ENCODE measurements around the gene SGTA. TPM values are rescaled to one million over a fixed set of nuclear protein-coding genes. Genes with fewer than 3 reads are reported as not detected.

SGTA gene
- total and polyA plus RNA-seq, 2 of the 13 experiments (the other 11 are each of a cell fraction or from before 2014, with no cell fraction given): 43.9 to 47.4 TPM

DNA sequence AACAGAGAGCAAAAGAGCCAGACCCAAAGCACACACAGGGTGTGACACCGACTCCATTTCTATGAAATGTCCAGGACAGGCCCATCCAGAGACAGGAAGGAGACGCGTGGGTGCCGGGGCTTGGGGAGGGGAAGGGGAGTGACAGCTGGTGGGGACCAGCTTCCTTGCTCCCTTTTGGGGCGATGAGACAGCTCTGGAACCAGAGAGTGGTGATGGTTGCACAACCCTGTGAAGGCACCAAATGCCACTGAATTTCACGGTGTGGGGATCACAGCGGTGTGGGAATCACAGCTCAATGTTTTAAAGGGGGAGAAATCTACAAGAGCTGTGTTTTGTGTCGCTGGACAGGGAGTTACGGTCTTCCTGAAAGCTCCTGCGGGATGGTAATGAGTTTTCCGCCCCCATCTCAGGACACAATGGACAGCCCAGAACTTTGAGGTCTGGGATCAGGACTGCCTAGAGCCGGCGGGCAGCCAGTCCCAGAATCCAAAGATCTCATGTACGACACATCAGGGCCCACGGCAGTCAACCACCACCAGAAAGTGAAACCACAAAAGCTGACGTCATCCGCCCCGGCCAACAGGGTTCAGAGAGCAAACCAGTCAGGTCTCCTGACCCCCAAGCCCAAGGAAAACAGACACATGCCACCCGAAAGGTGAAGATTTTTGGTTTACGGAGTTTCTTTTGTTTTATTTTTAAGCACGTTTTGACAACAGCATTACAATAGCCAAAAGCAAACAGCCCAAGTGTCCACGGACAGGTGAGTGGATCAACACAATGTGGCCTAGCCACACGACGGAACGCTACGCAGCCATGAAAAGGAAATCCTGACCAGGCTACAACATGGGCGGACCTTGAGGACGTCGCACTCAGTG is 7.3 kb downstream of the SGTA start (continued):
- TF ChIP-seq, protein P1, sequence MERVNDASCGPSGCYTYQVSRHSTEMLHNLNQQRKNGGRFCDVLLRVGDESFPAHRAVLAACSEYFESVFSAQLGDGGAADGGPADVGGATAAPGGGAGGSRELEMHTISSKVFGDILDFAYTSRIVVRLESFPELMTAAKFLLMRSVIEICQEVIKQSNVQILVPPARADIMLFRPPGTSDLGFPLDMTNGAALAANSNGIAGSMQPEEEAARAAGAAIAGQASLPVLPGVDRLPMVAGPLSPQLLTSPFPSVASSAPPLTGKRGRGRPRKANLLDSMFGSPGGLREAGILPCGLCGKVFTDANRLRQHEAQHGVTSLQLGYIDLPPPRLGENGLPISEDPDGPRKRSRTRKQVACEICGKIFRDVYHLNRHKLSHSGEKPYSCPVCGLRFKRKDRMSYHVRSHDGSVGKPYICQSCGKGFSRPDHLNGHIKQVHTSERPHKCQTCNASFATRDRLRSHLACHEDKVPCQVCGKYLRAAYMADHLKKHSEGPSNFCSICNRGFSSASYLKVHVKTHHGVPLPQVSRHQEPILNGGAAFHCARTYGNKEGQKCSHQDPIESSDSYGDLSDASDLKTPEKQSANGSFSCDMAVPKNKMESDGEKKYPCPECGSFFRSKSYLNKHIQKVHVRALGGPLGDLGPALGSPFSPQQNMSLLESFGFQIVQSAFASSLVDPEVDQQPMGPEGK (CRISPR knock-in tag; IDR thresholded peaks at IDR 0.05): no peak
- TF ChIP-seq ZNF432 (CRISPR knock-in tag; IDR thresholded peaks at IDR 0.05; ENCODE audit: borderline replicate concordance) (no peak), PHB2 (IDR thresholded peaks at IDR 0.05; ENCODE audit: partially characterized antibody) (no peak), ZFYVE20 (CRISPR knock-in tag; IDR thresholded peaks at IDR 0.05; ENCODE audit: borderline replicate concordance, low read depth) (no peak), ZNF878 (CRISPR knock-in tag; IDR thresholded peaks at IDR 0.05) (no peak), SPEN (CRISPR knock-in tag; IDR thresholded peaks at IDR 0.05; ENCODE audit: low read depth) (peak; percentile 67), ZNF460 (CRISPR knock-in tag; IDR thresholded peaks at IDR 0.05; ENCODE audit: borderline replicate concordance) (no peak), TEAD2 (CRISPR knock-in tag; IDR thresholded peaks at IDR 0.05) (no peak), MED1 (CRISPR knock-in tag; IDR thresholded peaks at IDR 0.05) (peak; percentile 29; the same call in 1 of the 2 replicates), RELA (CRISPR knock-in tag; IDR thresholded peaks at IDR 0.05) (no peak), ZNF616 (CRISPR knock-in tag; IDR thresholded peaks at IDR 0.05; ENCODE audit: low read depth) (no peak), ZNF292 (CRISPR knock-in tag; IDR thresholded peaks at IDR 0.05; ENCODE audit: borderline replicate concordance, low read depth) (no peak), NPAS2 (CRISPR knock-in tag; IDR thresholded peaks at IDR 0.05; ENCODE audit: borderline replicate concordance) (no peak), ZBTB1 (CRISPR knock-in tag; IDR thresholded peaks at IDR 0.05; ENCODE audit: borderline replicate concordance) (no peak), ZNF563 (CRISPR knock-in tag; IDR thresholded peaks at IDR 0.05) (no peak), KLF11 (CRISPR knock-in tag; IDR thresholded peaks at IDR 0.05) (no peak), ZNF761 (CRISPR knock-in tag; conservative IDR thresholded peaks at IDR 0.05) (no peak), STAG1 (CRISPR knock-in tag; IDR thresholded peaks at IDR 0.05) (no peak), ZNF274 (CRISPR knock-in tag; IDR thresholded peaks at IDR 0.05) (no peak)
- TF ChIP-seq, protein P2, sequence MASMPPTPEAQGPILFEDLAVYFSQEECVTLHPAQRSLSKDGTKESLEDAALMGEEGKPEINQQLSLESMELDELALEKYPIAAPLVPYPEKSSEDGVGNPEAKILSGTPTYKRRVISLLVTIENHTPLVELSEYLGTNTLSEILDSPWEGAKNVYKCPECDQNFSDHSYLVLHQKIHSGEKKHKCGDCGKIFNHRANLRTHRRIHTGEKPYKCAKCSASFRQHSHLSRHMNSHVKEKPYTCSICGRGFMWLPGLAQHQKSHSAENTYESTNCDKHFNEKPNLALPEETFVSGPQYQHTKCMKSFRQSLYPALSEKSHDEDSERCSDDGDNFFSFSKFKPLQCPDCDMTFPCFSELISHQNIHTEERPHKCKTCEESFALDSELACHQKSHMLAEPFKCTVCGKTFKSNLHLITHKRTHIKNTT (CRISPR knock-in tag; IDR thresholded peaks at IDR 0.05): no peak
- TF ChIP-seq, protein P3, sequence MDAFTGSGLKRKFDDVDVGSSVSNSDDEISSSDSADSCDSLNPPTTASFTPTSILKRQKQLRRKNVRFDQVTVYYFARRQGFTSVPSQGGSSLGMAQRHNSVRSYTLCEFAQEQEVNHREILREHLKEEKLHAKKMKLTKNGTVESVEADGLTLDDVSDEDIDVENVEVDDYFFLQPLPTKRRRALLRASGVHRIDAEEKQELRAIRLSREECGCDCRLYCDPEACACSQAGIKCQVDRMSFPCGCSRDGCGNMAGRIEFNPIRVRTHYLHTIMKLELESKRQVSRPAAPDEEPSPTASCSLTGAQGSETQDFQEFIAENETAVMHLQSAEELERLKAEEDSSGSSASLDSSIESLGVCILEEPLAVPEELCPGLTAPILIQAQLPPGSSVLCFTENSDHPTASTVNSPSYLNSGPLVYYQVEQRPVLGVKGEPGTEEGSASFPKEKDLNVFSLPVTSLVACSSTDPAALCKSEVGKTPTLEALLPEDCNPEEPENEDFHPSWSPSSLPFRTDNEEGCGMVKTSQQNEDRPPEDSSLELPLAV (CRISPR knock-in tag; conservative IDR thresholded peaks at IDR 0.05; ENCODE audit: low read depth): no peak
- TF ChIP-seq, protein P4, sequence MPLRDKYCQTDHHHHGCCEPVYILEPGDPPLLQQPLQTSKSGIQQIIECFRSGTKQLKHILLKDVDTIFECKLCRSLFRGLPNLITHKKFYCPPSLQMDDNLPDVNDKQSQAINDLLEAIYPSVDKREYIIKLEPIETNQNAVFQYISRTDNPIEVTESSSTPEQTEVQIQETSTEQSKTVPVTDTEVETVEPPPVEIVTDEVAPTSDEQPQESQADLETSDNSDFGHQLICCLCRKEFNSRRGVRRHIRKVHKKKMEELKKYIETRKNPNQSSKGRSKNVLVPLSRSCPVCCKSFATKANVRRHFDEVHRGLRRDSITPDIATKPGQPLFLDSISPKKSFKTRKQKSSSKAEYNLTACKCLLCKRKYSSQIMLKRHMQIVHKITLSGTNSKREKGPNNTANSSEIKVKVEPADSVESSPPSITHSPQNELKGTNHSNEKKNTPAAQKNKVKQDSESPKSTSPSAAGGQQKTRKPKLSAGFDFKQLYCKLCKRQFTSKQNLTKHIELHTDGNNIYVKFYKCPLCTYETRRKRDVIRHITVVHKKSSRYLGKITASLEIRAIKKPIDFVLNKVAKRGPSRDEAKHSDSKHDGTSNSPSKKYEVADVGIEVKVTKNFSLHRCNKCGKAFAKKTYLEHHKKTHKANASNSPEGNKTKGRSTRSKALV (CRISPR knock-in tag; IDR thresholded peaks at IDR 0.05): no peak

Measured in HepG2 (cell line).